Naive B cell (primary cell): ENCODE results near the gene DNAAF5. TPM values are rescaled to one million over a fixed set of nuclear protein-coding genes. Genes with fewer than 3 reads are reported as not detected.
"Not testable (repeated sequence)": the region's sequence is repeated elsewhere in the genome, so short reads cannot be mapped to it uniquely, and the experiment has no call there.

ENCODE experiments used
- ATAC-seq, 2 donors: fragments of 150-1000 bp; cut with Tn5 transposase; 2 replicates each; pipeline ENCODE4 v1.10.0; 2021; ENCODE audit warnings: low read depth in 2 of 2, mild to moderate bottlenecking in 2 of 2, moderate library complexity in 2 of 2
- DNase-seq: peaks from one replicate; pipeline ENCODE4 v3.0.0; 2022
- H3K27ac Mint-ChIP-seq, 6 donors: one replicate each; pipeline ENCODE4 v1.8.0; 2020 to 2022; ENCODE audit warnings: mild to moderate bottlenecking in 6 of 6, mixed read lengths in 6 of 6, moderate library complexity in 5 of 6, inconsistent platforms in 2 of 6
- H3K27me3 Mint-ChIP-seq, 3 donors: one replicate each; pipeline ENCODE4 v1.8.0; 2021 to 2022; ENCODE audit warnings: mixed read lengths in 3 of 3, mild to moderate bottlenecking in 1 of 3
- H3K36me3 Mint-ChIP-seq, 2 donors: one replicate each; pipeline ENCODE4 v1.8.0; 2020 to 2022; ENCODE audit warnings: mixed read lengths in 2 of 2, inconsistent platforms in 1 of 2, mild to moderate bottlenecking in 1 of 2
- H3K4me1 Mint-ChIP-seq, 3 donors: one replicate each; pipeline ENCODE4 v1.8.0; 2020 to 2022; ENCODE audit warnings: mixed read lengths in 3 of 3, inconsistent platforms in 1 of 3, mild to moderate bottlenecking in 1 of 3, moderate library complexity in 1 of 3
- H3K4me3 Mint-ChIP-seq, 8 donors: one replicate each; pipeline ENCODE4 v1.8.0; 2020 to 2022; ENCODE audit warnings: mild to moderate bottlenecking in 8 of 8, mixed read lengths in 8 of 8, moderate library complexity in 8 of 8, inconsistent platforms in 2 of 8
- H3K9me3 Mint-ChIP-seq, 7 donors: one replicate each; pipeline ENCODE4 v1.8.0; 2020 to 2022; ENCODE audit warnings: mixed read lengths in 7 of 7, mild to moderate bottlenecking in 5 of 7, inconsistent platforms in 2 of 7, moderate library complexity in 1 of 7
- polyA plus RNA-seq, 6 donors: library from polyadenylated mRNA; unstranded; fragments of 300-500 nt; fragmentation: Illumina TruSeq; gene quantifications; one replicate each; pipeline ENCODE4 v1.2.3, GENCODE V29; 2021; ENCODE audit warnings: low read depth in 6 of 6

Gene DNAAF5
- polyA plus RNA-seq, 6 donors from 2014 or later, result 1.4 to 4.5 (median 2.3) TPM

- Mint-ChIP-seq H3K27ac (no peak overlapping the region), H3K36me3 (peaks cover 0 to 21% of the 10 kb centered on the region in 2 donors)
- no peak for ATAC-seq
These were observed 13.0 kb downstream of the DNAAF5 start for GRCh38 chr7:739455-739982.

GRCh38 chr7:739983-740942, 13.8 kb downstream of the DNAAF5 start:
- DNase-seq (no peak), ATAC-seq (no peak)
- H3K9me3 Mint-ChIP-seq, result peaks cover 0 to 4% (median 0%) of the 10 kb centered on the region in 7 donors
- H3K27ac Mint-ChIP-seq, result no peak overlapping the region
- no peak overlapping the region for H3K4me3 Mint-ChIP-seq
- peaks cover 1 to 25% of the 10 kb centered on the region in 2 donors for H3K36me3 Mint-ChIP-seq
- peaks cover 0 to 6% (median 6%) of the 10 kb centered on the region in 3 donors for H3K4me1 Mint-ChIP-seq
- no peaks in the 10 kb centered on the region for H3K27me3 Mint-ChIP-seq

More at GRCh38 chr7:739455-739982, 13.0 kb downstream of the DNAAF5 start:
- peaks cover 0 to 2% (median 0%) of the 10 kb centered on the region in 7 donors for H3K9me3 Mint-ChIP-seq
- no peak for DNase-seq
- peaks cover 0 to 6% (median 6%) of the 10 kb centered on the region in 3 donors for H3K4me1 Mint-ChIP-seq
- H3K27me3 Mint-ChIP-seq, result no peaks in the 10 kb centered on the region
- no peak overlapping the region for H3K4me3 Mint-ChIP-seq

- Mint-ChIP-seq H3K4me1 (peaks cover 0 to 6% (median 6%) of the 10 kb centered on the region in 3 donors), H3K9me3 (peaks cover 0 to 5% (median 0%) of the 10 kb centered on the region in 7 donors), H3K4me3 (no peak overlapping the region), H3K36me3 (peaks cover 4 to 28% of the 10 kb centered on the region in 2 donors), H3K27me3 (no peaks in the 10 kb centered on the region), H3K27ac (no peak overlapping the region)
- ATAC-seq (no peak), DNase-seq (no peak)
These were observed 14.7 kb downstream of the DNAAF5 start for GRCh38 chr7:741191-741671.

DNA sequence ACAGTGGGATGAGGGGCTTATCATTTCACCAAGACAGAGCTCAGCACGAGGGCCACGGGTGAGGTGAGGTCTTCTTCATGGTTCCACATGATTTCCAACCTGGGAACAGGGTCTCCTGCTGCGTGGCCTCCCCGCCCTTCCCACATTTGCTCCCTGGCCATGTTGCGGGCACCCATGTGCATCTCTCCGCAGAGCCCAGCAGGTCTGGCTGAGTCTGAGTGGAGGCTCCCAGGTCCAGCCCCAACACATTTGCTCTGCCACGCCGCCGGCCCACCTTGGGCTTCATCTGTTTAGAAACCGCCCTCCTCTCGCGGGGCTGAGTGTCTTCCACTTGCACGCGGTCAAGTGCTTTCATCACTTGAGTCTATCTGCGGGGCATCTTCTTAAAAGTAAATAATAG, 15.4 kb downstream of the DNAAF5 start:
- no peak overlapping the region for H3K27ac Mint-ChIP-seq
- ATAC-seq, result no peak
- H3K4me3 Mint-ChIP-seq, result no peak overlapping the region
- H3K9me3 Mint-ChIP-seq, result peaks cover 0 to 5% (median 0%) of the 10 kb centered on the region in 7 donors
- peaks cover 4 to 28% of the 10 kb centered on the region in 2 donors for H3K36me3 Mint-ChIP-seq
- H3K4me1 Mint-ChIP-seq, result peaks cover 0 to 6% (median 6%) of the 10 kb centered on the region in 3 donors
- H3K27me3 Mint-ChIP-seq, result no peaks in the 10 kb centered on the region
- no peak for DNase-seq

- H3K36me3 Mint-ChIP-seq, result peaks cover 4 to 26% of the 10 kb centered on the region in 2 donors
- no peak for DNase-seq
- H3K27me3 Mint-ChIP-seq, result no peaks in the 10 kb centered on the region
- no peak overlapping the region for H3K27ac Mint-ChIP-seq
- H3K9me3 Mint-ChIP-seq, result peaks cover 0 to 5% (median 0%) of the 10 kb centered on the region in 7 donors
- no peak for ATAC-seq
- H3K4me1 Mint-ChIP-seq, result peaks cover 0 to 8% (median 3%) of the 10 kb centered on the region in 3 donors
- no peak overlapping the region for H3K4me3 Mint-ChIP-seq
These were observed 16.3 kb downstream of the DNAAF5 start for GRCh38 chr7:742791-743190.

DNA sequence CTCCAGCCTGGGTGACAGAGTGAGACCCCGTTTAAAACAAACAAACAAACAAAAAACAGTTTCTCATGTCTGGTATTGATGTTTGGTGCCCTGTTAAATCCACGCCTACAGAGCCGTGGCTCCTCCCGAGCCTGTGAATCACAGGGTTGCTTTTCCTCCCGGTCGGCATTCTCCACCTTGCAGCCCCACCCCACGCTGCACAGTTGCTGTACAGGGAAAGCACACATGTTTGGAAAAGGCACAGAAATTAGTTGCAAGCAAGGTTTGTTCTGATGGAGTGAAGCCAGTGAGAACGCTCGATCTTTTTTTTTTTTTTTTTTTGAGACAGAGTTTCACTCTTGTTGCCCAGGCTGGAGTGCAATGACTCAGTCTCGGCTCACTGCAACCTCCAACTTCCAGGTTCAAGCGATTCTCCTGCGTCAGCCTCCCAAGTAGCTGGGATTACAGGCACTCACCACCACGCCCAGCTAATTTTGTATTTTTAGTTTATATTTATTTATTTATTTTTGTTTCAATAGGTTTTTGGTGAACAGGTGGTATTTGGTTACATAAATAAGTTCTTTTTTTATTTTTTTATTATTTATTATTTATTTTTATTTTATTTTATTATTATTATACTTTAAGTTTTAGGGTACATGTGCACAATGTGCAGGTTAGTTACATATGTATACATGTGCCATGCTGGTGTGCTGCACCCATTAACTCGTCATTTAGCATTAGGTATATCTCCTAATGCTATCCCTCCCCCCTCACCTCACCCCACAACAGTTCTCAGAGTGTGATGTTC, 17.0 kb downstream of the DNAAF5 start:
- H3K36me3 Mint-ChIP-seq, result peaks cover 4 to 21% of the 10 kb centered on the region in 2 donors

GRCh38 chr7:744128-744520, 17.6 kb downstream of the DNAAF5 start:
- not testable (repeated sequence) for H3K27me3 Mint-ChIP-seq, H3K9me3 Mint-ChIP-seq, H3K4me1 Mint-ChIP-seq, H3K27ac Mint-ChIP-seq, ATAC-seq, DNase-seq, H3K4me3 Mint-ChIP-seq
- peaks cover 4 to 21% of the 10 kb centered on the region in 2 donors for H3K36me3 Mint-ChIP-seq

More for the DNA sequence above, 17.0 kb downstream of the DNAAF5 start:
- H3K9me3 Mint-ChIP-seq, H3K4me3 Mint-ChIP-seq, H3K27ac Mint-ChIP-seq, H3K4me1 Mint-ChIP-seq, DNase-seq, ATAC-seq, H3K27me3 Mint-ChIP-seq: not testable (repeated sequence)

GRCh38 chr7:744854-745430, 18.4 kb downstream of the DNAAF5 start:
- Mint-ChIP-seq H3K4me1 (peaks cover 0 to 6% (median 3%) of the 10 kb centered on the region in 3 donors), H3K4me3 (no peak overlapping the region), H3K9me3 (peaks cover 0 to 5% (median 0%) of the 10 kb centered on the region in 7 donors), H3K27me3 (no peaks in the 10 kb centered on the region), H3K27ac (no peak overlapping the region), H3K36me3 (peaks cover 4 to 21% of the 10 kb centered on the region in 2 donors)
- DNase-seq (no peak), ATAC-seq (no peak)

DNA sequence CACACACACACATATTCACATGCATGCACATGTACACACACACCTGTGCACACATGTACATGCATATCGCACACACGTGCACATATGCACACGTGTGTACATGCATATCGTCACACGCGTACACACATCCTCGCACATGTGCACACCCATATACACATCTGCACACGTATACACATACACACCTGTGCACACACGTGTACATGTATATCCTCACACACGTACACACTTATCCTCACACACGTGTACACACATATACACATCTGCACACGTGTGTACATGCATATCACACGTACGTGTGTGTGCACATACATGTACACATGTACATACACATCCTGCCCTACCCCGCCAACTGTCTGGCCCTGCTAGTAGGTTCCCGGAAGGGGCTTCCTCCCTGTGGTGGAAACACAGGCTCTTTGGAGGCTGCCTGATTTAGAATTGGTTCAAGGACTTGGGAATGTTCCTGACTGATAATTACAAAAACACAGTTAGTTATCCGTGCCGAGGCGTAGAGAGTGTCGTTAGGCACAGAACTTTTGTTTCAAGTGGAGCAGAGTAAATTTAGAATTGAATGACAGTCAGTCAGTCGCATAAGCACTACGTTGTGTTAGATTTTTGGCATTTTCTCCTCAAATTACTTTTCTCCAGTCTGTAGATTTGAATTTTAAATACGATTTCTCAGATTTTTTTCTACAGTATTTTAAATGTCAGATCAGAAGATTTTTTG, 19.1 kb downstream of the DNAAF5 start:
- peaks cover 0 to 6% (median 3%) of the 10 kb centered on the region in 3 donors for H3K4me1 Mint-ChIP-seq
- peaks cover 4 to 18% of the 10 kb centered on the region in 2 donors for H3K36me3 Mint-ChIP-seq
- no peak overlapping the region for H3K4me3 Mint-ChIP-seq
- ATAC-seq, result no peak
- H3K27ac Mint-ChIP-seq, result no peak overlapping the region
- peaks cover 0 to 5% (median 0%) of the 10 kb centered on the region in 7 donors for H3K9me3 Mint-ChIP-seq
- H3K27me3 Mint-ChIP-seq, result no peaks in the 10 kb centered on the region
- DNase-seq, result no peak

GRCh38 chr7:746155-747061, 19.9 kb downstream of the DNAAF5 start:
- no peak for ATAC-seq
- H3K27ac Mint-ChIP-seq, result no peak overlapping the region

DNA sequence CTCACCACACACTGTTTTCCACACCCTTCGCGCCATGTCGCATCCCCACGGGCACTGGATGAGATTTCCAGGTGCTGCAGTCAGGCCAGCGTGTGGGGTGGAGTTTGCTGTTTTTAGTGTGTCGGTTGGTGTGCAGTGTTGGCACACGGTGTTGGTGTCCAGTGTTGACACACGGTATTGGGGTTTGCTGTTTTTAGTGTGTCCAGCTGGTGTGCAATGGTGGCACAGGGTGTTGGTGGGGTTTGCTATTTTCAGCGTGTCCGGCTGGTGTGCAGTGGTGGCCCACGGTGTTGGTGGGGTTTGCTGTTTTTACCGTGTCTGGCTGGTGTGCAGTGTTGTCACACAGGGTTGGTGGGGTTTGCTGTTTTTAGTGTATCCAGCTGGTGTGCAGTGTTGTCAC, 20.7 kb downstream of the DNAAF5 start:
- Mint-ChIP-seq H3K9me3 (peaks cover 0 to 5% (median 0%) of the 10 kb centered on the region in 7 donors), H3K4me1 (peaks cover 0 to 4% (median 3%) of the 10 kb centered on the region in 3 donors), H3K4me3 (no peak overlapping the region), H3K36me3 (peaks cover 4 to 14% of the 10 kb centered on the region in 2 donors), H3K27me3 (no peaks in the 10 kb centered on the region), H3K27ac (peak overlapping the region in 1 of 6 donors; percentile 56)
- DNase-seq (no peak), ATAC-seq (no peak)

More at GRCh38 chr7:746155-747061, 19.9 kb downstream of the DNAAF5 start:
- no peak for DNase-seq
- Mint-ChIP-seq H3K27me3 (no peaks in the 10 kb centered on the region), H3K4me3 (no peak overlapping the region), H3K36me3 (peaks cover 4 to 14% of the 10 kb centered on the region in 2 donors), H3K4me1 (peaks cover 0 to 4% (median 3%) of the 10 kb centered on the region in 3 donors), H3K9me3 (peaks cover 0 to 5% (median 0%) of the 10 kb centered on the region in 7 donors)
